GM12873 (cell line): Measurements from ENCODE around the gene ARMC9.
A peak's percentile ranks its signal among the peaks of the same experiment; 100 is the strongest.

Experiments used
- TF ChIP-seq, protein P1 (sequence below): IDR thresholded peaks from 2 replicates; pipeline ENCODE4 v1.5.1; 2012; ENCODE audit warnings: low read depth, mild to moderate bottlenecking, moderate library complexity, low read length, control low read depth; ENCODE audit not compliant: insufficient read depth; ENCODE audit errors: missing control alignments

The ARMC9 gene

DNA sequence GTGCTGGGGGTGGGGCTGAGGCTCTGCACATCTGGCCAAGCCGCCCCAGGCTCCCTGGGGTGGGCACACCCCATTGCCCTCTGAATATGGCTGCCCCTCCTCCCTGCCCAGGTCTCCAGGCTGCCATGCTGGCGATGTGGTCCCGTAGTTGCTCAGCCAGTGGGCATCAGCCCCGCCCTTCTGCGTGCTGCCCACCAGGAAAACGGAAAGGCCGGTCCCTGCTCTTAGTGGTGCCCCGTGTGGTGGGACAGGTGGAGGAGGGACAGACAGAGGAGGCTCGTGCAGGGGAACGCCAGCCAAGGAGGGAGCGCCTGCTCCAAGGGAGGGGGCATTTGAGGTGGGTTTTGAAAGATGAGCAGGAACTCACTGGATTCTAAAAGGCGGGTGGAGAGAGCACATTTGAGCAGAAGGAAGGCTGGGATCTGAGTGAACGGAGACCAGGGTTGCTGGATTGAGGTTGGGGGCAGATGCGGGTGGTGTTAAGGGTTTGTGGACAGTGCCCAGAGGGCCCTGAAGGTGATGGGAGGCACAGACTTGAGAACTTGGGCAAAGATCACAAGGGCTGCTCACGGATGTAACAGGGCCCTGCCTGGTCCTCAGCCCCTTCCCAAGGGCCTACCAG lies 190.4 kb downstream of the ARMC9 start:
- TF ChIP-seq, protein P1, sequence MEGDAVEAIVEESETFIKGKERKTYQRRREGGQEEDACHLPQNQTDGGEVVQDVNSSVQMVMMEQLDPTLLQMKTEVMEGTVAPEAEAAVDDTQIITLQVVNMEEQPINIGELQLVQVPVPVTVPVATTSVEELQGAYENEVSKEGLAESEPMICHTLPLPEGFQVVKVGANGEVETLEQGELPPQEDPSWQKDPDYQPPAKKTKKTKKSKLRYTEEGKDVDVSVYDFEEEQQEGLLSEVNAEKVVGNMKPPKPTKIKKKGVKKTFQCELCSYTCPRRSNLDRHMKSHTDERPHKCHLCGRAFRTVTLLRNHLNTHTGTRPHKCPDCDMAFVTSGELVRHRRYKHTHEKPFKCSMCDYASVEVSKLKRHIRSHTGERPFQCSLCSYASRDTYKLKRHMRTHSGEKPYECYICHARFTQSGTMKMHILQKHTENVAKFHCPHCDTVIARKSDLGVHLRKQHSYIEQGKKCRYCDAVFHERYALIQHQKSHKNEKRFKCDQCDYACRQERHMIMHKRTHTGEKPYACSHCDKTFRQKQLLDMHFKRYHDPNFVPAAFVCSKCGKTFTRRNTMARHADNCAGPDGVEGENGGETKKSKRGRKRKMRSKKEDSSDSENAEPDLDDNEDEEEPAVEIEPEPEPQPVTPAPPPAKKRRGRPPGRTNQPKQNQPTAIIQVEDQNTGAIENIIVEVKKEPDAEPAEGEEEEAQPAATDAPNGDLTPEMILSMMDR = no peak

DNA sequence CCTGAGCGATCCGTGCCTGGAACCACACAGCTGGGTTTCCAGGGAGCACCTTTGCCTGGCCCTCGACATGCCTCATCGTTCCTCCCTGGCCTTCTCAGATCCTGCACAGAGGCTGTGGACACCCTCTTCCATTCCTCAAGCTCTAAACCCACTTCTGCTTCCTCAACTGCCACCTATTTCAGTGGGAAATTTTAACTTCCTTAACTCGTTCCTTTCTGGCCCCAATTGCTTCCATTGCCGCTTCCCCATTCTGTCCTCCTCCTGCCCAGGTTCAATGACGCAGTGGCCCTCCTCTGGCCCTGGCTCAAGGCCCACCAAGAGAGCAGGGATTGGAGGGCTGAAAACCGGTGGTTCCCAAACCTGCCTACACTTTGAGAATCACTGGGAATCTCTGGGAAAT lies 192.2 kb downstream of the ARMC9 start:
- TF ChIP-seq, protein P1 = no peak

DNA sequence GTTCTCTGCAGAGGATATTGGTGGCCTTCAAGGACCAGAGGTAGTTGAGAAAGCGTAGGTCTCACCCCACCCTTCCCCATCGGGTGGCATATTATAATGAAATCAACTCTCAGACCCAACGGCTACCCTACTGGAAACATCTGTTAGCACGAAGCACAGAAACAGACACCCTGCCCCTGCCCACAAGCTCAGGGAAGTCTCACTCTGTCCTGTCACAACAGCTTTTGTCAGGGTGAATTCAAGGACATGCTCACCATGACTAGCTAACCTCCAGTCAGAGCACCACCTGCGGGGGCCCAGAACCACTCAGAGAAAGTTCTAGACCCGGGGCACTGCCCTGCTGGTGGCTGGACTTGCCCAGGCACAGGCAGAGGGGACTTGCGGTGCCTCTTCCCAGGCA lies 193.6 kb downstream of the ARMC9 start:
- TF ChIP-seq, protein P1 = no peak

DNA sequence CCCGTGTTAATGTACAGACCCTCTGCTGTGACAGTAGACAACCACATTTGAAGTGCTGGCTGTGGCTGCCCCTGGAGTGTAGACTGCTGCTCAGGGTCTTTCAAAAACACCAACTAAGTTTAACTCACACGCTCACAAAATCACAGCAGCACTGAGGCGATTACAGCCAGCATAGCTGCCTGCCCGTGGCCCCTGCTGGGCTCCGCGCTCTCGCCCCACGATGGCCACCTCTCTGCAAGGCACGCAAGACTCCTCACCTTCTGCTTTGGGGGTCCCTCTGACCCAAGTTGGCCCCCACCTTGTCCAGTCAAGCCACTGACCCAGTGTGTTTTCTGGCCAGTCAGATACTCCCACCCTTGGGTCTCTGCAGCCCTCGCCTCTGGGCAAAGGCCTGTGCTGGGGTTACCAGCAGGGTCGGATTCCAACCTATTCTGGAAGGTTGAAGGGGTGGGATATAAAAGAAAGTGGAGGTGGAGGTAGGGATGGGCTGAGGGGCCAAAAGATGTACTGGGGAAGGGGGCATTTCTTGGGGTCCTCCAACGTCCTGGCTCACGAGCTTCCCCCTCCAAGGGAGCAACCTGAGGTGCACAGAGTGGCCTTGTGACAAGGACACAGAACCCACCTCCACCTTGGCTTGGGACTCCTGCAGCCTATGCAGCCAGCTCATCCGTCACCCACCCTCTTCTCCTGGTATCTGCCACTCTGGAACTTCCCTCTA lies 194.2 kb downstream of the ARMC9 start:
- TF ChIP-seq, protein P1 = no peak

DNA sequence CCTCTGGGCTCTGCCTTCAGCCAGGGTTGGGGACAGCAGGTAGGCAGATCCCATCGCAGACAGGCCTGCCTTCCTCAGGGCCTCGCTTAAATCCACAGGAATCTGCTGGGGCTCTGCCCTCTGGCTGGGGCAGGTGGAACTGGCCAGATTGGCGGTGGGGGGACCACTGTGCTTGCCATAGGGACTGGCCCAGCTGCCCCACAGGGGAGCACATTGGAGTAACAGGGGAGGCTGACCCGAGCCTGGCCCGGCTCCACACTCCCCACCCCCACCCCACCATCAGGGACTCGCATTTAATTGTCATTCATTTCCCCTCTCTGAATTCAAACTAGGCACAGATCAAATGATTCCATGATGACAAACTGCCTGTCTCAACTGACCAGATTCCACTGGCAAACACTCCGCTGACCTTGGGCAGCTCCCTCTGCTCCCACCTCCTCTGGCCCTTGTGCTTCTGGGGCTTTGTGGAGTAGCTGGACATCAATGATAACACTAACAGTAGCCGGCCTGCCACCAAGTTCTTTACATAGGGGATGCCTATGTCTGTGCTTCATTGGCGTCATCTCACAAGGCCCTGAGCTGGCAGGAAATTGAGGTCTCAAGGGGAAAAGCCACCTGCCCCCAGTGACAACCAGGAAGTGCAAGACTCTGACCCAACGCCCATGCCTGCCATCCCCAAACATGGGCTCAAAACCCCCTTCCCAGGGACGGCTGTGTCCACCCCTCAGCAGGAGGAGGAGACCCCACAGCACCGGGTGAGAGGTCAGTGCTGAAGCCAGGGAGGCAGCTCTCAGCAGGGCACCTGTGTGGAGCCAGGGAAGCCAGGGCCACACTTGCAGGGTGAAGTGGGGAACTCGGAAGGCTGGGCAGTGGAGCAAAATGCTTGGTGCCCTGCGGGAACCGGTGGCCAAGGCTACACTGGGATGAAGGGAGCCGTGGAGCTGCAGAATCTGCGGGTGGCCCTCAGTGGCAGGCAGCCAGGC lies 195.0 kb downstream of the ARMC9 start:
- TF ChIP-seq, protein P1 = peak; percentile 28

DNA sequence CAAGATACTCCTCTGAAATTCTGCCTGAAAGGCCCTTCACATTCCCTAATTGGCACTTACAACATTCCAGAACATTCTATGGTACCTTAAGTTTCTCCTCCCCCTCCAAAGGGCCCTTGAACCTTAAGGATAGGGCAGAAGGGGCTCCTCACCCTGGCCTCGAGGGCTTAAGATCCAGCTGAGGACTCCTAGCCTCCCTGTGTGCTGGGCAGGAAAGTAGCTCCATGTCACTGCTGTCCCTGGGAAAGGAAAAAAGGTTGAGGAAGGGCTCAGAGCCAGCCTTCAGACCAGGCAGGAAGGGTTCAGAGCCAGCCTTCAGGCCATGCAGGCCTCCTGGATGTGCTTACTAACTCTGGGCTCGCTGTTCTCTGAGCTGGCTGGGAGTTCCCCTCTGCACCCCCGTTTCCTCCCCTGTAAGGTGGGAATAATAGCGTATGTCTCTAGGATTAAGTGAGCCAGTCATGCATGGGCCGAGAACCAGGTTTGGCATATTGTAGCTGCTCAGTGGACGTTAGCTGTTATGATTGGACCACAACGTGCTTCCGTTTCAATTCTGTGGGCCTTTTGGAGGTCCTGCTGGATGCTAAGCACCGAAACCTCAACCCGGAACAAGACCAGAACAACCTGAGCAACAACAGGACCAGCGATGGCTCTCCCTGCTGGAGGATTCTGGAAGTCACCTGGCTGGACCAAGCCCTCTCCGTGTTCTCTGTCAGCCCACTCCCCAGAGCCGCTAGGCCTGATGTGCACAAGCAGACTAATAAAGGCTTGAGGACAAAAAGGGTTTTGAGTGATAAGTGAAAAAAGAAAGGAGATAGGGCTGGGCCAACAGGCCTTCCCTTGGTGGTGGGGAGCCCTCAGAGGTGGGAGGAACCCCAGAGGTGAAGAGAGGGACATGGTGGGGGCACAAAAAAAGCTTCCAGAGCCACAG lies 196.0 kb downstream of the ARMC9 start:
- TF ChIP-seq, protein P1 = peak; percentile 76
